Thyroid gland (tissue), 4 donors: ENCODE data around the gene UBASH3A. TPM values are rescaled to one million over a fixed set of nuclear protein-coding genes. Genes with fewer than 3 reads are reported as not detected.

ENCODE experiments used
- DNase-seq, 2 donors: peaks; one replicate each; pipeline ENCODE4 v3.0.0-alpha.2; 2019
- H3K27ac ChIP-seq, 3 donors: fragments of 200-600 bp; sonication (generic); 1 replicate in 2 of 3; 2 replicates in 1 of 3; pipeline ENCODE4 v1.5.1; 2016 to 2019; ENCODE audit warnings: mild to moderate bottlenecking in 1 of 3, moderate library complexity in 1 of 3
- H3K27me3 ChIP-seq: fragments of 200-600 bp; sonication (generic); one replicate; pipeline ENCODE4 v1.5.1; 2019
- H3K36me3 ChIP-seq, 2 donors: fragments of 200-600 bp; sonication (generic); one replicate each; pipeline ENCODE4 v1.5.1; 2016 to 2019
- H3K4me1 ChIP-seq, 2 donors: fragments of 200-600 bp; sonication (generic); one replicate each; pipeline ENCODE4 v1.5.1; 2017 to 2019
- H3K4me3 ChIP-seq, 3 donors: fragments of 200-600 bp; sonication (generic); replicated peaks in 1 of 3; 1 replicate in 2 of 3; 2 replicates in 1 of 3; pipeline ENCODE4 v1.5.1; 2016; ENCODE audit warnings: mild to moderate bottlenecking in 1 of 3
- H3K9me3 ChIP-seq: fragments of 200-600 bp; sonication (generic); one replicate; pipeline ENCODE4 v1.5.1; 2017
- POLR2A ChIP-seq, 2 donors: fragments of 450-650 bp; IDR thresholded peaks; one replicate each; pipeline ENCODE4 v1.6.1; 2017; ENCODE audit warnings: antibody characterized with exemption in 2 of 2, mild to moderate bottlenecking in 2 of 2, moderate library complexity in 1 of 2
- WGBS, 2 donors: methylation state at CpG; one replicate each; pipeline ENCODE4 v1.1.5; 2017; 5-methylcytosine and 5-hydroxymethylcytosine counted together
- intact Hi-C: fragments of 100-400 bp; cut with DNase I; formaldehyde crosslinking; loops from one replicate; pipeline ENCODE4 v1.15.1; 2023
- total RNA-seq, 4 donors: library from RNA; depleted of rRNA; stranded (reverse); fragments of >200 nt; gene quantifications; one replicate each; pipeline ENCODE4 v1.2.3, GENCODE V29; 2016
- TF ChIP-seq, protein P1 (sequence below), 6 experiments: fragments of 200-600 bp in 3 of 6; fragments of 450-650 bp in 3 of 6; sonication (generic) in 3 of 6; IDR thresholded peaks; one replicate each; pipeline ENCODE4 v1.5.1; 2016 to 2019; ENCODE audit warnings: antibody characterized with exemption in 6 of 6, mild to moderate bottlenecking in 2 of 6, inconsistent platforms in 1 of 6, moderate library complexity in 1 of 6

UBASH3A gene
- total RNA-seq, 4 donors from 2014 or later: 0.54 to 1.3 (median 0.81) TPM; not detected in 1

DNA sequence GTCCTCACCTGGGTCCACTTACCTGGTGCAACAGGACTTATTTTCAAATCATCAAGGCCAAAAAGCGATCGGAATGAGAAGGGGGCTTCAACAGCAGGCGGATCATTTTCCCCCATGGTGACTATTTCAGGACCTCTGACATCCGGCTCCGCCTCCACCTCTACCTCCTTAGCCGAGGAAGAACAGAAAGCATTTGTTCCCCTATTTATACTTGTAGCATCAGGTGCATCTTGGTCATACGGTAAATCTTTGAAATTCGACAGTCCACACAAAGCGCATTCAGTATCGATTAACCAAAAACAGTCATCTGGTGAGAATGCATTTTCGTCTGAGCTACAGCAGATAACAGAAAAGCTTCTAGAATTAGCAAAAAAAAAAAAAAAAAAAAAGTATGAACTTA is 8.4 kb upstream of the UBASH3A start:
- Histone ChIP-seq H3K4me1 (peaks cover 4 to 5% of the 10 kb centered on the region in 2 donors), H3K4me3 (no peak overlapping the region), H3K9me3 (no peaks in the 10 kb centered on the region), H3K27me3 (no peaks in the 10 kb centered on the region), H3K36me3 (no peaks in the 10 kb centered on the region), H3K27ac (peak overlapping the region in 2 of 3 donors; percentile 43 to 55)
- intact Hi-C loops: no loop called here
- TF ChIP-seq, protein P1, sequence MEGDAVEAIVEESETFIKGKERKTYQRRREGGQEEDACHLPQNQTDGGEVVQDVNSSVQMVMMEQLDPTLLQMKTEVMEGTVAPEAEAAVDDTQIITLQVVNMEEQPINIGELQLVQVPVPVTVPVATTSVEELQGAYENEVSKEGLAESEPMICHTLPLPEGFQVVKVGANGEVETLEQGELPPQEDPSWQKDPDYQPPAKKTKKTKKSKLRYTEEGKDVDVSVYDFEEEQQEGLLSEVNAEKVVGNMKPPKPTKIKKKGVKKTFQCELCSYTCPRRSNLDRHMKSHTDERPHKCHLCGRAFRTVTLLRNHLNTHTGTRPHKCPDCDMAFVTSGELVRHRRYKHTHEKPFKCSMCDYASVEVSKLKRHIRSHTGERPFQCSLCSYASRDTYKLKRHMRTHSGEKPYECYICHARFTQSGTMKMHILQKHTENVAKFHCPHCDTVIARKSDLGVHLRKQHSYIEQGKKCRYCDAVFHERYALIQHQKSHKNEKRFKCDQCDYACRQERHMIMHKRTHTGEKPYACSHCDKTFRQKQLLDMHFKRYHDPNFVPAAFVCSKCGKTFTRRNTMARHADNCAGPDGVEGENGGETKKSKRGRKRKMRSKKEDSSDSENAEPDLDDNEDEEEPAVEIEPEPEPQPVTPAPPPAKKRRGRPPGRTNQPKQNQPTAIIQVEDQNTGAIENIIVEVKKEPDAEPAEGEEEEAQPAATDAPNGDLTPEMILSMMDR (IDR thresholded peaks at IDR 0.05): no peak
- no peak for TF ChIP-seq POLR2A (IDR thresholded peaks at IDR 0.05)
- no peak for DNase-seq
- 95 to 97% methylated on average over 11 of the region's 11 CpGs for WGBS, 2 donors

DNA sequence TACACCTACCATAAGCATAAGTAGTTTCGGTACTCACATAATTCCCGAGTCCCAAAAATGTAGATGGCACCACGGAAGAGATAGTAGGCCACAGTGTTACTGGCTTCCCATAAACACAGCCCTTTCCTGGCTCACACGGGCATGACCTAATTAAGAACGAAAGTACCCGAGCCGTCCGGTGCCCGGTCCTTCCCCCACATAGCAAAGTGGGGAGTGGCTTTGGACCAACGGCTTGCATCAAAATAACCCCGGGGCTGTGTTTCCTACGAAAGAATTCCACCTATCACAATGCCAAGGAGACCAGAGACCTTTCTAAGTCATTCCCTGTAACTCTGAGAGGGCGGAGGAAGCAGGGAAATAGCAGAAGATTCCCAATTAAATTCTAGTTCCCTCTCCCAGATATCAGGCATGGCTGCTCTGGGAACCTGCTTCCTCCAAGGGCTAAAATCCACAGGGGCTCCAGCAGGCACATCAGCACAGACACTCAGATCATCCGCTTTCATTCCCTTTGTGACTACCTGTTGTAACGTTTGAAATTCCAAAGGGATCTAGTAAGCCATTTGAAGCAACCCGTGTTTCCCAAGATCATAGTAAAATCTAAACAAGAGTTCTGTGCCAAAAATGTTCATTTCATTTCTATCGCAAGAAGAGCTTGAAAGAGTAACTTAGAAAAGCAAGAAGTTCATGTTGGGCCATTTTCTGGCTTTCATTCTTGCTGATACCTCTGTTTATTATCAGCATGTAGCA is 7.6 kb upstream of the UBASH3A start, which contains the start of gene TMPRSS3:
TSS of gene TMPRSS3 (minus strand) at position 148 of the 747 bp plus-strand sequence. CDS start 635 bp downstream, outside the sequence.
- no peaks in the 10 kb centered on the region for H3K27me3 ChIP-seq
- peaks cover 9% of the 10 kb centered on the region in 2 donors for H3K4me1 ChIP-seq
- TF ChIP-seq POLR2A (IDR thresholded peaks at IDR 0.05): peak in 1 of 2 donors; percentile 17
- TF ChIP-seq, protein P1 (IDR thresholded peaks at IDR 0.05): no peak
- peak within 1 kb of the TSS in 2 of 3 donors; percentile 43 to 55 for H3K27ac ChIP-seq
- 68 to 81% methylated on average over 17 of the region's 17 CpGs for WGBS, 2 donors
- no peak within 1 kb of the TSS for H3K4me3 ChIP-seq
- peak; percentile 62 to 69 for DNase-seq
- H3K9me3 ChIP-seq: no peaks in the 10 kb centered on the region
- H3K36me3 ChIP-seq: no peaks in the 10 kb centered on the region
- intact Hi-C loops: no loop called here

DNA sequence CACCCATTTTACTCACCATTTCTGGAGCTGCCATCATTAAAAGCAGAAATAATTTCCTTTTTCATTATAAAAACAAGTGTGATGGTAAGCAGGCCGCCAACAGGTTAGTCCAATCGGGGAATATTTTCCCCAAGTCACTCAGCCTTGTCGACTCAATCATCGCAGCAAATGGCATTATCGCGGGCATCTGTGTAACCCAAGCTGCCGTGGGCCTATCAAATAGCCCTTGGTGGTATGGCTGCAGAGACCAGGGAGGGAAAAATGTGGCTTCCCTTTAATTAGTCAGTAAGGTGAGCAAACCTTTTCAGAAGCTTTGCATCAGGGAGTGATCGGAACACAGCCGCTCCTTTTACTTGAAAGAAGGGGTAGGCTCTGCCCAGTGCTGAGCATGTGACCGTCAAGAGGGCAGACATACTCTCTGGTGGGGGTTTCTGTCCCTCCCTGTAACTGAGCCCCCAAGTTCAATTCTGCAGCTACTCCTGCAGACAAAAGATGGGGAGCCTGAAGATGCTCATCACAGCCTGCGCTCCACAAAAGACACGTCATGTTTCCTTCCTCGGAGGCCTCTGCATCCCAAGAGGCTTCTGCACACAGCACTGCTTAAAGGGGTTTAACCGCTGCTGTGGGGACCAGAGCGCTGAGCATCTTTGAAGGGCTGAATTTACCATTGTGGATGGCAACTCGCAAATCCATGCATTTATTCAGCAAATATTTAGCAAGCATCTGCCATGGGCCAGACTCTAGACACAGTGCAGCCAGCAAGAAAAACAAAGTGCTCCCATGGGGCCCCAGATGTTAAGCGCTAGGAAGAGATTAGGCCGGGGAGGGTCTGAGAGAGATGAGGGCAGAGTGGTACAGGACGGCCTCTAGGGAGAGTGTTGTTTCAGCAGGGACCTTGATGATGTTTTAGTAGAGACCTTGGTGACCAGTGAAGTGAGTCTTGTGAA is 6.6 kb upstream of the UBASH3A start:
- intact Hi-C loops: no loop called here
- 86 to 88% methylated on average over 19 of the region's 19 CpGs for WGBS, 2 donors
- Histone ChIP-seq H3K9me3 (no peaks in the 10 kb centered on the region), H3K4me3 (no peak overlapping the region), H3K4me1 (peaks cover 9% of the 10 kb centered on the region in 2 donors), H3K27me3 (no peaks in the 10 kb centered on the region), H3K27ac (peak overlapping the region in 1 of 3 donors; percentile 43), H3K36me3 (no peaks in the 10 kb centered on the region)
- DNase-seq: no peak
- TF ChIP-seq POLR2A (IDR thresholded peaks at IDR 0.05): no peak
- TF ChIP-seq, protein P1 (IDR thresholded peaks at IDR 0.05): no peak

DNA sequence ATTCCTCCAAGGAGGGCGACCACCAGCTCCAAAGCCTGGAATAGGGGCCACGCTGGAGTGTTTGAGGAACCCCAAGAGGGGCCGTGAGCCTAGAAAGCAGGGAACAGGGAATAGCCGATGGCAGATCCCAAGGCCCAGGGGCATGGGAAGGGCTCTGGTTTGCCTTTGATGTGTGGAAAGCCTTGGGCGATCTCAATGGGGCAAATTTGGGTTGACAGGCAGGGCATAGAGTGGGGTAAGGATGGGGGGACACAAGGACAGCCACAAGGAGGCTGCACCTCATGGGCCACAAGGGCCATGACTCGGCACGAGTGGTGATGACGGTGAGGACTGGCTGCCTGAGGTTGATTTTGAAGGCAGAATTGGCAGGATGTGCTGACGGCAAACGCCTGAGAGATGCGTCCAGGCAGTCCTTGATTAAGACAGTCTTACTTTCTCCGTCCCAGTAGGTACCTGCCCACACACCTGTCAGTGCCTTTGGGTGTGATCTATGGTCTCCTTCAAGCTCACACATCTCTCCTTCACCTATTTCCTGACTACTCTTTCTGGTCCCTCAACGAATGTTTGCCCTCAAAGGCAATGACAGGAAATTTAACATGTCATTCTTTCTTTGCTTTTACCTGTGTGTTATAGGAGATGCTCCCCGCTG is 5.8 kb upstream of the UBASH3A start:
- no peak for DNase-seq
- no peak for TF ChIP-seq POLR2A (IDR thresholded peaks at IDR 0.05)
- Histone ChIP-seq H3K27ac (no peak overlapping the region), H3K36me3 (no peaks in the 10 kb centered on the region), H3K9me3 (no peaks in the 10 kb centered on the region), H3K27me3 (no peaks in the 10 kb centered on the region), H3K4me1 (peaks cover 7 to 9% of the 10 kb centered on the region in 2 donors), H3K4me3 (no peak overlapping the region)
- intact Hi-C loops: no loop called here
- WGBS, 2 donors: 86 to 90% methylated on average over 14 of the region's 14 CpGs

DNA sequence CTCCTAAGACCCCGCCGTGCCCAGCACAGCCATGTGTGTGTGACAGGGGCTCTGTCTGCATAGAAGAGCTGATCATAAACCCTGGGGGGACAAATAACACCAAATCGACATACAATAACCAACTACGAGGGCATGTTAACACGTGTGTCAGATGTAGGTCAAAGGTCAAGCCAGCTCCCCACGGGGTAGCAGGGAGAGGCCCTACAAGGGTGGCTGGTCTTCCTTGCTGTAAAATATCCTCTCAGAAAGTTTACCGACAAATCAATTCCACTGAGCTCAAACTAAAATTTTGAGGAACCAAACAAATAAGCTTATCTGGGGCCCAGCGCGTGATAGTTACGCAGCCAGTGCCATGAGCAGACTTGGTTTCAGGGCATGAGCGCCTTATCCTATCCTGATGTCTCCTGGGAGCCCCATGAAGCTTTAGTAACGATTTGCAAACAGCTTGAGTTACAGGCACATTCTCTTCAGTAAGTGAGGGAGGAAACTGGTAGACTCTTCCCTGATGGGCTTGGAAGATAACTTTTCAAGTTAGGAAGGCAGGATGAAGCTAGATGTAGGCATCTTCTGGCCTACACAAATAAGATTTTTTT is 5.2 kb upstream of the UBASH3A start:
- H3K4me1 ChIP-seq: peaks cover 5% of the 10 kb centered on the region in 2 donors
- WGBS, 2 donors: 80 to 85% methylated on average over 12 of the region's 12 CpGs
- H3K36me3 ChIP-seq: no peaks in the 10 kb centered on the region
- no peak overlapping the region for H3K4me3 ChIP-seq
- no peaks in the 10 kb centered on the region for H3K9me3 ChIP-seq
- no peak for DNase-seq
- H3K27ac ChIP-seq: no peak overlapping the region
- intact Hi-C loops: no loop called here
- TF ChIP-seq POLR2A (IDR thresholded peaks at IDR 0.05): no peak
- TF ChIP-seq, protein P1 (IDR thresholded peaks at IDR 0.05): no peak
- no peaks in the 10 kb centered on the region for H3K27me3 ChIP-seq
